WTC11 (cell line): Measurements from ENCODE around the gene ZNF593.

Experiments
- ETV6 ChIP-seq: sonication (generic); formaldehyde crosslinking; IDR thresholded peaks from 2 replicates; pipeline ENCODE4 v1.8.1; 2022; ENCODE audit warnings: mild to moderate bottlenecking, missing genetic modification reagents
- ZNF512 ChIP-seq: sonication (generic); formaldehyde crosslinking; IDR thresholded peaks from 2 replicates; pipeline ENCODE4 v1.8.1; 2022; ENCODE audit warnings: missing genetic modification reagents, borderline replicate concordance
- TF ChIP-seq, protein P1 (sequence below): sonication (generic); formaldehyde crosslinking; IDR thresholded peaks from 2 replicates; pipeline ENCODE4 v1.8.0; 2023; ENCODE audit warnings: missing genetic modification reagents

- TF ChIP-seq ETV6 (CRISPR knock-in tag) (no peak), ZNF512 (CRISPR knock-in tag) (no peak)
- TF ChIP-seq, protein P1, sequence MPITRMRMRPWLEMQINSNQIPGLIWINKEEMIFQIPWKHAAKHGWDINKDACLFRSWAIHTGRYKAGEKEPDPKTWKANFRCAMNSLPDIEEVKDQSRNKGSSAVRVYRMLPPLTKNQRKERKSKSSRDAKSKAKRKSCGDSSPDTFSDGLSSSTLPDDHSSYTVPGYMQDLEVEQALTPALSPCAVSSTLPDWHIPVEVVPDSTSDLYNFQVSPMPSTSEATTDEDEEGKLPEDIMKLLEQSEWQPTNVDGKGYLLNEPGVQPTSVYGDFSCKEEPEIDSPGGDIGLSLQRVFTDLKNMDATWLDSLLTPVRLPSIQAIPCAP (CRISPR knock-in tag) = no peak
Observed at GRCh38 chr1:26145041-26145959, 24.4 kb upstream of the ZNF593 start.
